Activated naive CD4-positive, alpha-beta T cell treated with anti-CD3 and anti-CD28 coated beads, Interleukin-2, amount 50 U/mL, for 16 hours (primary cell): Measurements from ENCODE around the gene EBLN1.
"Not testable (repeated sequence)": the region's sequence is repeated elsewhere in the genome, so short reads cannot be mapped to it uniquely, and the experiment has no call there.

ENCODE experiments used
- DNase-seq: peaks from one replicate; pipeline ENCODE4 v3.0.0-alpha.2; 2020

The EBLN1 gene

DNA sequence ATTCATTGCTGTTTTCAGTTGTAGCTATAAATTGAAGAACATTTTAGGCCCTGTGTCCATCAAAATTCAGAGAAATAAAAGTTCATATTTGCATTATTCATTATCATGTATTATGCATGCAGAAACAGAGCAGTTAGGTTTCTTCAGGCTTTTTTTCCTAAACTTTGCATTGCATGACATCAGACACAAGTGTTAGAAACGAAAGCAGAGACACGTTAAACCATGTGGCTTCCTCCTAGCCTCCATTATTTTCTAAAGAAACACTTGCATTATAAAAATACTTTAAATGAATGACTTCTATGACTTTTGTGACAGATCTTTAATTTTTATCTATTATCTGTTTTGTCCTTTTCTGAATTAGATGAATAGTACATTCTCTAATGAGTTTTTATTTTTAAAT is 8.8 kb upstream of the EBLN1 start:
- DNase-seq: no peak

DNA sequence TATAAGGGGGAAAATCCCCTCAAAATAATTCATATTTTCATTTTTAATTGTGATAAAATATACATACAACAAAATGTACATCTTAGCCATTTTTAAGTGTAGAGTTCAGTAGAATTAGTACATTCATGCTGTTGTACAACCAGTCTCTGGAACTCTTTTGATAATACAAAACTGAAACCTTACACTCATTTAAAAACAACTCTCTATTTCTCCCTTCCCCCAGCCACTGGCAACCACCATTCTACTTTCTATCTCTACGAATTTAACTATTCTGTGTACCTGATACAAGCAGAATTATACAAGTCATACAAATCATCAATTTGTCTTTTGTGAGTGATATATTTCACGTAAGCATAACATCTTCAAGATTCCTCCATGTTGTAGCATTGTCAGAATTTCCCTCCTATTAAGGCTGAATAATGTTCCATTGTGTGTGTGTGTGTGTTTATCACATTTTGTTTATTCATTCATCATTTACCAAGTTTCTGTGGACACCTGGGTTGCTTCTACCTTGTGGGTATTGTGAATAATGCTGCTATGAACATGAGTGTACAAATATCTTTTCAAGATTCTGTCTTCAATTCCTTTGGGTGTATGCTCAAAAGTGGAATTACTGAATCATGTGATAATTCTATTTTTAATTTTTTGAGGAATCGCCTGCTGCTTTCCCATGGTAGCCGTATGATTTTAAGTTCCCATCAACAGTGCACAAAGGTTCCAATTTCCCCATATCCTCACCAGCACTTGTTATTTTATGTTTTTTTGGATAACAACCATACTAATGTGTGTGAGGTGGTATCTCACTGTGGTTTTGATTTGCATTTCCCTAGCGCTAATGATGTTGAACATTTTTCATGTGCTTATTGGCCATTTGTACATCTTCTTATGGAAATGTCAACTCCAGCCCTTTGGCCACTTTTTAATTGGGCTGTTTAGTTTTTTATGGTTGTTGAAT is 4.7 kb upstream of the EBLN1 start:
- DNase-seq: peak; percentile 19

DNA sequence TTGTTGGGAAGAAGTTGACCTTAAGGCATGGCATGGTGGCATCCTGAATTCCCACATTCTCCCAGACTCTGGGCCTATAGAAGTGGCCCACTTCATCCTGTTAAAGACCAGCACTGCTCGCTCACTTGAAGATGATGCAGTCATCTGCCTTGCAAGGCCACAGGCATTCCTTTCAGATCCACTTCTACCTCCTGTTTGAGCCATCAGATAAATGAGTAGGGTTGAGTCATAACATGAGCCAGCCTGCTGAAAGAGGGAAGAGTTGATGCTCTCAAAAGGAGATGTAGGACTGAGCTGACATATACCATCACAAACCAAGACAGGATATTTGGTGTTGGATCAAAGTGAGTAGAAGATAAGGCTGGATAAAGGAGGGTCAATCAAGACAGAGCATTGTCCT is 1.5 kb upstream of the EBLN1 start:
- no peak for DNase-seq

DNA sequence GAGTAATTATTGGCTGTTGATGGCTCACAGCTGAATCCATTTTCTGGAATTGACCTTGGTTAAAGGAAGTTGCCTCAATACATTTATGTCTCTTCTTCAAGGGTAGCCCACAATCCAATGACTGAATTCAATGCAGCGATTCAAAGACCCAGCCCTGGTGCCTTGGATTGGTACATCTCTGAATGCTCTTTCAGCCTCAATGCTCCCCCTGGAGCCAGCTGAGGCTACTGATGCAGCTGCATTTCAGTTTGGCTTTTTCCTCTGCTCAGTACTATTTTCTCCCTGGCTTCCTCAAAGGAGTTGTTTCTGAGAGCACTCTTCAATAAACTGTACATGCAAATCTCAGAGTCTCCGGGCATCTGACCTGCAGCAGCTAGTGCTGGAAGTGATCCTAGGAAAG is 633 bp upstream of the EBLN1 start:
- DNase-seq: no peak

DNA sequence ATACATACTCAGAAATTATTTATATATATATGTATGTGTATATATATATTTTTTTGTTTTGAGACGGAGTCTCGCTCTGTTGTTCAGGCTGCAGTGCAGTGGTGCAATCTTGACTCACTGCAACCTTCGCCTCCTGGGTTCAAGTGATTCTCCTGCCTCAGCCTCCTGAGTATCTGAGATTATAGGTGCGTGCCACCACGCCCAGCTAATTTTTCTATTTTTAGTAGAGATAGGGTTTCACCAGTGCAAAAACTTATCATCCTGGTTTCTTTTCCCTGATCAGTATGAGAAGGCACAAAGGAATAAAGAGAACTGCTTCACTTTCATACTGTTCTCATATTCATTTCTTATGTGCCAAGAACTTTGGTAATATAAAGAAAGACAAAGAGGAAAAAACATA is 731 bp downstream of the EBLN1 start:
- DNase-seq: not testable (repeated sequence)

DNA sequence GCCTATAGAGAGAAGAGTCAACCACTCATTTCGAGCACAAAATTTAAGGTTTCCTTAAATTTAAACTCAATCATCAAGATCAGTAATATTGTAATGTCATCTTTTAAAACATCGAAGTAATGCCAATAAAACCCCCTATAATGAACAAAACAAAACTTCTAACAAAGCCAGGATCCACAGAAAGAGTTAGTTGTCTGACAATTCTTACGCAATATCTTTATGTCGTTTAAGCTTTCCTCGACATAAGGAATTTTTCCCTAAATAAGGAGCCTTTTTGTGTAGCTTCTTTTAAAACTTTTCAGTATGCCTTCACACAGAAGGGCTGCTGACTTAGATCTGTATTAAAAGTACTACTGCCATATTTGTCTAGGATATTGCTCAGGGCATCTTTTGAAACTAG is 7.5 kb downstream of the EBLN1 start:
- DNase-seq: no peak

DNA sequence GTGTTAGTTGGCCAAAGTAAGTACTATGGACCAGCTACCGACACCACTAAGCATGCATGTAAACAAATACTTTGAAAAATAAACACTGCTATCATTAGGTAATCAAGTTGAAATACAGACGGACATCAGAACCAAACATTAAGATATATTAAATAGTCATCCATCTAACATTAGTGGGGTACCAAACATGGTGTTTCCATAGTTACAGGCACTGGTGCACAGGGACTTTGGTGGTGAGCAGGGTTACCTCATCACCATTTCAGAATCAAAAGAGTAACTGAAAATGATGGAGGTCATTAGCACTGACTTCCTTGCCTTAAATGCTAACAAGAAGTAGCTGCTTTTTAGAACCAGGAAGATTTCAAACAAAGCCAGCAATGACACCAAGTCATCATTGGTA is 23.9 kb downstream of the EBLN1 start:
- DNase-seq: no peak

DNA sequence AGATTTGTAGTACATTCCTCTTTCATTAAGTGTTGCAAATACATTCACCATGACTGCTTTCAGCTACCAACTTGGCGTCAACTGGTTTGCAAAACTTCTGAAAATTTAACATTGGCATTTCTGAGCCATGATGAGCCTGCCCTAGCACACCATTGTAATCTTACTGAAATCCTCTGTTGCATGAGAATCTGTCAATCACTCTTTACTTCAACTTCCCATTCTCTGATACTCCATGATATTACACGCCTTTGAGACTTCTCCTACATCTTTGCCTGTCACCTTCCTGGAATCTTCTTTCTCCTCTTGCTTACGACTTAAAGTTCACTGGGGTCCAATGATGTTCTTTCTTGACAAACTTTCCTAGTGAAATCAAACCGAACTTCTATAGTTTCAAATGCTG is 32.2 kb downstream of the EBLN1 start:
- no peak for DNase-seq

DNA sequence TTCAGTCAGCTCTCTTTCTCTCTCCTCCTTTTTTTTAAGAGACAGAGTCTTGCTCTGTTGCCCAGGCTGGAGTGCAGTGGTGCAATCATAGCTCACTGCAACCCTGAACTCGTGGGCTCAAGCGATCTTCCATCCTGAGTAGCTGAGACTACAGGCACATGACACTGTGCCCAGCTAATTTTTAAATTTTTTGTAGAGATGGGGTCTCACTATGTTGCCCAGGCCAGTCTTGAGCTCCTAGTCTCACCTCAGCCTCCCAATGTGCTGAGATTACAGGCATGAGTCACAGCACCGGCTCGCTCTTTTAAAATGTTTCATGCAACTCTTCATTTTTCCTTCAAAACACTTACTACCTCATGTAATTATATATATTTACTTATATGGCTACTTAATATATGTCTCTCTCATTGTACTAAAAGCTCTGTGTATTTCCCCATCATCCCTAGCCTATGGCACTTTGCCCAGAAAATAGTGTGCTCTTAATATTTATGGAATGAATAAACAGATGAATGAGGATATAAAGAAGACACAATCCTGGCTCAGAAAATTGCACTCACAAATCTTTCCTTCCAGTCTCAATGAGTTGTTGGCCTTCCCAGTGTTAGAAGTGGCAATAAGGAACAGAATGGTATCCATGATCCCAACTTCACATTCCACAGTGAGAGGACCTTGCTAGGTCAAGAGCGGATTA is 33.9 kb downstream of the EBLN1 start:
- DNase-seq: no peak

DNA sequence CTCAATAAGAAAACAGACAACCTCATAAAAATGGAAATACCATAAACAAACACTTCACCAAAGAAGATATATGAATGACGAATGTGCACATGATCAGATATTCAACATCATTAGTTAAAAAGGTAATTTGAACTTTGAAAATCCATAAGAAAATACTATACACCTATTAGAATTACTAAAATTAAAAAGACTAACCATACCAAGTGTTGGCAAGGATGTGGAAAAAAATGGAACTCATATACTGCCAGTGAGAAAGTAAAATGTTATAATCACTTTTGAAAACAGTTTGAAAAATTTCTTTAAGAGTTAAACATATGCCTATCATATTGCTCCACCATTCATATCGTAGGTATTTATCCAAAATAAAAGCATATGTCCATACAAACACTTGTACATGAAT is 37.1 kb downstream of the EBLN1 start:
- no peak for DNase-seq

DNA sequence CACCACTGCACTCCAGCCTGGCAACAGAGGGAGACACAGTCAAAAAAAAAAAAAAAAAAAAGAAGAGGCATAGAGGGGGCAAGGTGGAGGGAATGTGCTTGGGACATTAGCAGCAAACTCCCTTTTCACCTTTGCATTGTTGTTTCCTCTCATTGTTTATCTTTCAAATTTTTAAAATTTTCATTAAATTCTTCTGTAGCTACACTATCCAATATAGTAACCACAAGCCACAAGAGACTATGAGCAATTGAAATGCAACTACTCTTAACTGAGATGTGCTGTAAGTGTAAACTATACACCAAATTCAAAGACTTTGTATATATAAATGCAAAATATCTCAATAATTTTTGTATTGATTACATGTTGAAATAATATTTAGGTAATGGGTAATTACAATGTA is 43.4 kb downstream of the EBLN1 start:
- DNase-seq: no peak

DNA sequence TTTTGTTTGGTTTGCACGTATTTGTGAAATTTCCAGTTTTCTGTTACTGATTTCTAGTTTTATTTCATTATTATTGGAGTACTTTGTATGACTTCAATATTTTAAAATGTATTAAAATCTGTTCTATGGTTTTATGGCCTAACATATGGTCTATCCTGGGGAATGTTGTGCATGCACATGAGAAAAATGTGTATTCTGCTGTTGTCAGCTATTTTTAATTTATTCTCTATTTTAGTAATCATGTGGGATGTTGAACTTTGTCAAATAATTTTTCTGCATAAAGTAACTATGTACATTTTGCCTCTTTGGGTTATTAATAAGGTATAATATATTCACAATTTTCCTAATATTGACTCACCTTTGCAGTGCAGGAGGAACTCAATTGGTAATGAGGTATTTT is 46.7 kb downstream of the EBLN1 start:
- DNase-seq: no peak

DNA sequence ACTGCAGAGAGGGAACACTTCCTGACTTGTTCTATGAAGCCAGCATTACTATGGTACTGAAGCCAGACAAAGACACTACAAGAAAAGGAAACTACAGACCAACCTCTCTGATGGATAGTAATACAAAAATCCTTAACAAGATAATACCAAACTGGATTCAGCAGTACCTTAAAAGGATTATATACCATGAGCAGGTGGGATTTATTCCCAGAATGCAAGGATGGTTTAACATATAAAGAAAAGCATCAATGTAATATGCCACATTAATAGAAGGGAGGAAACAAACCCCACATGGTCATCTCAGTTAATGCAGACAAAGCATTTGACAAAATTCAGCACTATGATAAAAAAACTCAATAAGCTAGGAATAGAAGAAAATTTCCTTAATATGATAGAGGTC is 47.2 kb downstream of the EBLN1 start:
- no peak for DNase-seq

DNA sequence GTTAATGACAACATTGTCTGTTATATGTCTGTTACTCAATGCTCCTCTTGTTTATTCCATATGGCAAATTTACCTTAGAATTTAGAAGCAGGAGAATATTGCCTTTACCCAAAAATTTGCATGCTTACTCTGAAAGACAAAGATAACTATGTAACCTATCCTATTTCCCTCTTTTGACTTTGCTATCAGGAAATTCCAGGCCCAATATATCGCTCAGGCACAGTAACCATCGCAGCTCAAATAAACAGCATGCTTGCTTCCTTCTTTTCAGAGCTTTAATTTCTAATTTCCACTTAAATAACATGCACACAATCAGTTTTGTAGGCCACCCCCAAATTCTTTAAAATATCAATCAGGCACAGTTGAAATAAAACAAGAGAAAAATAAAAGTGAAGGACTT is 57.8 kb downstream of the EBLN1 start:
- no peak for DNase-seq

DNA sequence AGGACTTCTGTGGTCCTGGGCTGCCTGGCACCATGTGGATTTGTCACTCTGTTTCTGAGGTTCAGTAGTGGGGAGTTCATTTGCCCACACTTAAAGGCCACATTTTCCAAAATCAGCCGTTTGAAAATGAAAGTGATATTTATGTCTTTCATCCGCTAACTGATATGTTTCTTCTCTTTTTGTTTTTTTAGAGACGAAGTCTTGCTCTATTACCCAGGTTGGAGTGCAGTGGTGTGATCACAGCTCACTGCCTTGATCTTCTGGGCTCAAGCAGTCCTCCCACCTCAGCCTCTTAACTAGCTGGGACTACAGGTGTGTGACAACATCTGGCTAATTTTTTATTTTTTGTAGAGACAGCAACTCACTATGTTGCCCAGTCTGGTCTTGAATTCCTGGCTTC is 58.6 kb downstream of the EBLN1 start:
- no peak for DNase-seq
